Dermis lymphatic vessel endothelial cell (primary cell): ENCODE measurements around the gene LCP2. TPM values are rescaled to one million over a fixed set of nuclear protein-coding genes. Genes with fewer than 3 reads are reported as not detected.

ENCODE experiments used
- total RNA-seq: library from RNA; depleted of rRNA; stranded (reverse); fragments of >200 nt; gene quantifications from 2 replicates; pipeline ENCODE4 v1.2.1, GENCODE V29; 2014

Gene LCP2
- not detected in 2 replicates for total RNA-seq

DNA sequence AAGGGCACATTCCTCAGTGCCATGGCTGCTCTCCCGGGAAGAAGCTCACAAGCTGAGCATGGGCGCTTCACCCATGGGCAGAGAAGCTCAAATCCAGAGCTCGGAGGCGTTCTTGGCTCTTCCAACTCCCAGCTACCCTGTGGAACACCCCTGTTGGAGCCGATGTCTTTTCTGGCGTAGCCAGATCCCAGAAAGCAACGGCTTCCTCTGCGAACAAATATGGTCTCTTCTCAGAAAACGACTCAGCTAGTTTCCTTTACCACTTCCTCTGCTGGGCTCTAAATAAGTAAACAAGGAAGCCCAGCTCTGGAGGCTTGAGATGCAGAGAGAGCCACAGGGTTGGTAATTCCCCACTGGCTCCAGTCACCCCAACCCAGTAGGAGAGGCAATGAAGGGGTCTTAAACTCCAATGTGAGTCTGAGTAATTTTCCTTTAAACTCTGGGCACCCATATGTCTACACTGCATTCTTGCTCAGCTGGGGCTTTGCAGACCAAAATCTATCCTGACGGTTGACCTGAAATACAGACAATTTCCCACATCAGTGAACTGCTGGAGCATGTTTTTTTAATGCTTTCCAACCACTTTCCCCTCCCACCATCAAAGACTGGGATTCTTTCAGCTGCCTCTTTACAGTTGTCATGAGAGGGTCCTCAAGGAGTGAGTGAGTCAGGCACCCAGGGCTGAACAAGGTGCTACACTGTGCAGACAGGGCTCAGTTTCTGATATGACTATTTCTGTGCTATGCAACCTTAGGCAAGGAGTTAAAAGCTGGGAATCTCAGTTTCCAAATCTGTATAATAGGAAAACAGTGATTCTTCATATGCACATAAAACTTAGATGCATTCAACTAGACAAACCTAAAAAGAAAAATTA is at the start of gene LCP2:
Gene LCP2, minus strand, starts transcription at position 189 of the 874 bp plus-strand sequence. Its CDS starts 166 bp downstream, at position 23.

DNA sequence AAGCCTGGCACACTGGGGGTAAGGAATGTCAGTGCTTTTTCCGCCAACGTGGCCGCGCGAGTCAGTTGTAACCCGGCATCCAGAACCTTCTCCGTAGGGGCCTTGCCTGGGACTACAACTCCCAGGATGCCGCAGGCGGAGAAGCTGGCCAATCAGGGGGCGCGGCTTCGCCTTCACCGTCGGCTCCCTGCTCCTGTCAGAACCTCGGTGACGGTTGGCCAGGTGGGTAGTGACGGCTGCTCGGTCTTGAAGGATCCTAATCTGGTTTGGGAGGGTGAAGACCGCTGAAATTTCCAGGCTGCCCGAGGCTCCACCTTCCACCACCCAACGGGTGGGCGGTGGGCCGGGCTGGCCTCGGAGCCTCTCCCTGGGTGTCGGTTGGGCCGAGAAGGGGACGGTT is 64.8 kb downstream of the LCP2 start, which contains the start of gene C5orf58:
Gene C5orf58, plus strand, starts transcription at position 200 of the 400 bp plus-strand sequence. CDS start 1,992 bp downstream, outside the sequence.

Other genes starting within 250 kb of the LCP2 start
- gene FOXI1, start 191.9 kb downstream of the LCP2 start, total RNA-seq, result not detected in 2 replicates
- gene C5orf58, start 64.8 kb downstream of the LCP2 start, total RNA-seq, result not detected in 2 replicates
- not detected in 2 replicates for gene KCNMB1, start 91.6 kb upstream of the LCP2 start, total RNA-seq
- 53.2 and 65.1 TPM in 2 replicates for gene KCNIP1, start 206.2 kb upstream of the LCP2 start, total RNA-seq